Hepatocyte (in vitro differentiated cells): ENCODE measurements around the gene OAF.

Source experiments
- EZH2 ChIP-seq: fragments of 200-600 bp; sonication (generic); IDR thresholded peaks from 2 replicates; pipeline ENCODE4 v1.6.1; 2016; ENCODE audit warnings: antibody characterized with exemption, mild to moderate bottlenecking, borderline replicate concordance
- EZH2phosphoT487 ChIP-seq: fragments of 200-600 bp; sonication (generic); IDR thresholded peaks from one replicate; pipeline ENCODE4 v1.6.1; 2018; ENCODE audit warnings: antibody characterized with exemption, mild to moderate bottlenecking, low read depth, moderate library complexity; ENCODE audit not compliant: unreplicated experiment, severe bottlenecking
- TF ChIP-seq, protein P1 (sequence below): fragments of 200-600 bp; sonication (generic); IDR thresholded peaks from 2 replicates; pipeline ENCODE4 v1.5.1; 2016; ENCODE audit warnings: antibody characterized with exemption, mild to moderate bottlenecking; ENCODE audit not compliant: poor library complexity

DNA sequence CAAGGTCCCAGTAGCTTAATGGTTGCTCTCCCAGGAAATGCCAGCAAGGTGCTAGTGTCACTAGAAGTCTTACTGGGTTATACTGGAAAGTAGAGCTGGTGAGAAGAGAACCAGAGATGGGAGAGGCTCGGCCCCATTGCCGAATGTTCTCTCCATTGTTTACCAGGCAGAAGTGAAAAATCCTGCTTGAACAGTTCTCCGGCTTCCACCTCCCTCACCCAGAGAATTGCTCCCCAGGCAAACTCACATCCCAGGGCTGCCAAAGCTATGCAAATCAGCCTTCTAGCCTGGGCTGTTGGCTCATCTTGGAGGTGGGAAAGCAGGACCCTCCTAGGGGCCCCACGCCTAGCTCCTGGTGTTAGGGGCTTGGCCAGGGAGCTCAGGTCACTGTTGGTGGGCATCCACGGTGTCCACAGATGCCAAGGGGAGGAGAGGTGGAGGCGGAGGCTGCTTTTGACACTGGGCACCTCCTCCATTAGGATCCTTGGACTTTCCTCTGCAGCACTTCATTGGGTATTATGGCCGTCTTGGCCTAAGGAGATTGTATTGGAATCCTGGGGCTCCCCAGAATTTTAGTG lies 49.2 kb downstream of the OAF start:
- TF ChIP-seq, protein P1, sequence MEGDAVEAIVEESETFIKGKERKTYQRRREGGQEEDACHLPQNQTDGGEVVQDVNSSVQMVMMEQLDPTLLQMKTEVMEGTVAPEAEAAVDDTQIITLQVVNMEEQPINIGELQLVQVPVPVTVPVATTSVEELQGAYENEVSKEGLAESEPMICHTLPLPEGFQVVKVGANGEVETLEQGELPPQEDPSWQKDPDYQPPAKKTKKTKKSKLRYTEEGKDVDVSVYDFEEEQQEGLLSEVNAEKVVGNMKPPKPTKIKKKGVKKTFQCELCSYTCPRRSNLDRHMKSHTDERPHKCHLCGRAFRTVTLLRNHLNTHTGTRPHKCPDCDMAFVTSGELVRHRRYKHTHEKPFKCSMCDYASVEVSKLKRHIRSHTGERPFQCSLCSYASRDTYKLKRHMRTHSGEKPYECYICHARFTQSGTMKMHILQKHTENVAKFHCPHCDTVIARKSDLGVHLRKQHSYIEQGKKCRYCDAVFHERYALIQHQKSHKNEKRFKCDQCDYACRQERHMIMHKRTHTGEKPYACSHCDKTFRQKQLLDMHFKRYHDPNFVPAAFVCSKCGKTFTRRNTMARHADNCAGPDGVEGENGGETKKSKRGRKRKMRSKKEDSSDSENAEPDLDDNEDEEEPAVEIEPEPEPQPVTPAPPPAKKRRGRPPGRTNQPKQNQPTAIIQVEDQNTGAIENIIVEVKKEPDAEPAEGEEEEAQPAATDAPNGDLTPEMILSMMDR, result no peak
- no peak for TF ChIP-seq EZH2phosphoT487
- TF ChIP-seq EZH2, result no peak
